ENCODE measurements around the gene PHOSPHO1. TPM values are rescaled to one million over a fixed set of nuclear protein-coding genes. Genes with fewer than 3 reads are reported as not detected.

PHOSPHO1 gene
- total RNA-seq, 4 donors from 2014 or later = 1.0 to 3.7 (median 2.1) TPM; not detected in 1

Other genes with a start within 250 kb of the PHOSPHO1 start
- not detected for gene IGF2BP1, start 233.4 kb downstream of the PHOSPHO1 start, total RNA-seq
- under 1 TPM in 1 of 4 donors, not detected in 3; 0.22 TPM for gene B4GALNT2, start 98.0 kb downstream of the PHOSPHO1 start, total RNA-seq
- not detected for gene GNGT2, start 20.2 kb downstream of the PHOSPHO1 start, total RNA-seq
- 1 to 10 TPM; 1.2 to 2.6 (median 2.4) TPM for gene ABI3, start 20.1 kb downstream of the PHOSPHO1 start, total RNA-seq
- 10 to 100 TPM; 32.8 to 49.6 (median 41.1) TPM for gene ZNF652, start 131.5 kb upstream of the PHOSPHO1 start, total RNA-seq
- gene PHB1, start 184.1 kb upstream of the PHOSPHO1 start, total RNA-seq = 100 to 1,000 TPM; 102 to 137 (median 116) TPM

Data from gastrocnemius medialis (tissue), 4 donors.